ENCODE data around the gene CA9. TPM values are rescaled to one million over a fixed set of nuclear protein-coding genes. Genes with fewer than 3 reads are reported as not detected.

CA9 gene
- total and polyA plus RNA-seq, 8 donors, result 1.2 to 670 (median 200) TPM

GRCh38 chr9:35696520-35697215 is 22.9 kb downstream of the CA9 start:
- Histone ChIP-seq H3K9me3 (no peaks in the 10 kb centered on the region), H3K36me3 (peaks cover 48 to 59% (median 54%) of the 10 kb centered on the region in 4 donors), H3K4me3 (no peak overlapping the region), H3K4me1 (peaks cover 26 to 50% (median 37%) of the 10 kb centered on the region in 4 donors), H3K27ac (peak overlapping the region; percentile 64 to 97 (median 92)), H3K27me3 (no peaks in the 10 kb centered on the region)
- TF ChIP-seq POLR2A (IDR thresholded peaks at IDR 0.05) (no peak), POLR2AphosphoS5 (IDR thresholded peaks at IDR 0.05) (peak; percentile 18 to 86 (median 64)), CTCF (IDR thresholded peaks at IDR 0.05) (peak in 5 of 7 experiments; percentile 86 to 94 (median 91)), EP300 (IDR thresholded peaks at IDR 0.05) (peak; percentile 71)
- intact Hi-C loops (cut with DNase I; ENCODE audit: low total_unique reads), result no loop called here
- 24 to 34% (median 27%) methylated on average over 9 of the region's 9 CpGs for WGBS, 5 donors
- DNase-seq, result peak; percentile 81 to 83

DNA sequence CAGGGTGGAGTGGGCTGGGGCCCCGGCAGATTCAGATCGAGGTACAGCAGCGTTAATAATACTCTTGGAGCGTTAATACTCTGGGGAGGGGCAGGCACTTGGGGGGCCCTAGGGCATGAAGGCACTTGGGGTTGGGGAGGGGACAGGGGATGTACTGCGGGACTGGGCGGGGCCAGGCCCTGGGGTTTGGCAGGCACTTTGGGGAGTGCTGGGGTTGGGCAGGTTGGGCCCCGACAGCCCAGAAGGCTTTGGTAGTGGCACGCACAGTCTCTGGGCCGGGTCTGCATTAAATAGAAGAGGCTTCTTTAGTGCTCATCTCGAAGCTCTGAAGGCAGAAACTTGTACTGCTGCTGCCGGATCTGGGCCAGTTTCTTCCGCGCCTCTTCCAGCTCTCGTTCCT is 23.8 kb downstream of the CA9 start:
- peaks cover 56 to 67% (median 62%) of the 10 kb centered on the region in 4 donors for H3K36me3 ChIP-seq
- H3K27ac ChIP-seq, result peak overlapping the region; percentile 64 to 97 (median 92)
- DNase-seq, result no peak
- no peaks in the 10 kb centered on the region for H3K9me3 ChIP-seq
- TF ChIP-seq EP300 (IDR thresholded peaks at IDR 0.05), result no peak
- no peak for TF ChIP-seq POLR2A (IDR thresholded peaks at IDR 0.05)
- TF ChIP-seq POLR2AphosphoS5 (IDR thresholded peaks at IDR 0.05), result no peak
- no peak for TF ChIP-seq CTCF (IDR thresholded peaks at IDR 0.05)
- peaks cover 26 to 47% (median 37%) of the 10 kb centered on the region in 4 donors for H3K4me1 ChIP-seq
- H3K27me3 ChIP-seq, result no peaks in the 10 kb centered on the region
- intact Hi-C loops (cut with DNase I; ENCODE audit: low total_unique reads), result no loop called here
- 62 to 84% (median 79%) methylated on average over 14 of the region's 14 CpGs for WGBS, 5 donors
- H3K4me3 ChIP-seq, result no peak overlapping the region

- H3K9me3 ChIP-seq, result no peaks in the 10 kb centered on the region
- DNase-seq, result no peak
- peaks cover 26 to 47% (median 37%) of the 10 kb centered on the region in 4 donors for H3K4me1 ChIP-seq
- TF ChIP-seq EP300 (IDR thresholded peaks at IDR 0.05) (no peak), POLR2A (IDR thresholded peaks at IDR 0.05) (no peak), POLR2AphosphoS5 (IDR thresholded peaks at IDR 0.05) (no peak), CTCF (IDR thresholded peaks at IDR 0.05) (no peak)
- peak overlapping the region in 4 of 5 donors; percentile 73 to 97 (median 94) for H3K27ac ChIP-seq
- peaks cover 64 to 75% (median 70%) of the 10 kb centered on the region in 4 donors for H3K36me3 ChIP-seq
- no peaks in the 10 kb centered on the region for H3K27me3 ChIP-seq
- 82 to 90% (median 88%) methylated on average over 5 of the region's 5 CpGs for WGBS, 5 donors
- no peak overlapping the region for H3K4me3 ChIP-seq
- intact Hi-C loops (cut with DNase I; ENCODE audit: low total_unique reads), result no loop called here
These were observed 24.5 kb downstream of the CA9 start for GRCh38 chr9:35698231-35698630.

GRCh38 chr9:35700031-35700430 is 26.3 kb downstream of the CA9 start:
- H3K4me3 ChIP-seq, result no peak overlapping the region
- WGBS, 5 donors, result 83 to 91% (median 87%) methylated on average over 11 of the region's 11 CpGs
- no peaks in the 10 kb centered on the region for H3K27me3 ChIP-seq
- DNase-seq, result no peak
- peaks cover 24 to 33% (median 28%) of the 10 kb centered on the region in 4 donors for H3K4me1 ChIP-seq
- intact Hi-C loops (cut with DNase I; ENCODE audit: low total_unique reads), result no loop called here
- H3K27ac ChIP-seq, result peak overlapping the region in 2 of 5 donors; percentile 96 to 97
- H3K9me3 ChIP-seq, result no peaks in the 10 kb centered on the region
- peaks cover 82 to 93% (median 88%) of the 10 kb centered on the region in 4 donors for H3K36me3 ChIP-seq
- TF ChIP-seq POLR2A (IDR thresholded peaks at IDR 0.05), result no peak

- H3K4me3 ChIP-seq, result no peak overlapping the region
- no peaks in the 10 kb centered on the region for H3K9me3 ChIP-seq
- peaks cover 91 to 100% (median 95%) of the 10 kb centered on the region in 4 donors for H3K36me3 ChIP-seq
- H3K27me3 ChIP-seq, result no peaks in the 10 kb centered on the region
- DNase-seq, result no peak
- TF ChIP-seq CTCF (IDR thresholded peaks at IDR 0.05), result no peak
- TF ChIP-seq POLR2A (IDR thresholded peaks at IDR 0.05), result no peak
- no peak for TF ChIP-seq EP300 (IDR thresholded peaks at IDR 0.05)
- no peak for TF ChIP-seq POLR2AphosphoS5 (IDR thresholded peaks at IDR 0.05)
- H3K4me1 ChIP-seq, result peaks cover 16 to 24% (median 21%) of the 10 kb centered on the region in 4 donors
- intact Hi-C loops (cut with DNase I; ENCODE audit: low total_unique reads), result no loop called here
- H3K27ac ChIP-seq, result peak overlapping the region in 1 of 5 donors; percentile 97
These were observed 27.2 kb downstream of the CA9 start for GRCh38 chr9:35700942-35701341.
